HL-60 (cell line): ENCODE results near the gene TGIF1.
"Not testable (repeated sequence)": the region's sequence is repeated elsewhere in the genome, so short reads cannot be mapped to it uniquely, and the experiment has no call there.

Experiments used
- DNase-seq, 2 experiments: peaks; one replicate each; pipeline ENCODE4 v3.0.0-alpha.2; 2010 to 2020; ENCODE audit warnings: low read depth in 1 of 2, low spot score in 1 of 2
- H3K27ac ChIP-seq: fragments of 250-450 bp; sonication (Bioruptor Pico); replicated peaks from 2 replicates; pipeline ENCODE4 v1.5.1; 2020; ENCODE audit warnings: mild to moderate bottlenecking, moderate library complexity
- H3K27me3 ChIP-seq: fragments of 250-450 bp; sonication (Bioruptor Pico); 2 replicates; pipeline ENCODE4 v1.5.1; 2021; ENCODE audit warnings: mild to moderate bottlenecking, moderate library complexity; ENCODE audit not compliant: insufficient read depth, poor library complexity, severe bottlenecking
- H3K4me3 ChIP-seq: replicated peaks from 2 replicates; pipeline ENCODE4 v1.5.1; 2011; ENCODE audit warnings: mild to moderate bottlenecking, control low read depth, low read length; ENCODE audit not compliant: insufficient read depth
- GABPA ChIP-seq: IDR thresholded peaks from 2 replicates; pipeline ENCODE4 v1.6.1; 2012; ENCODE audit warnings: low read depth
- POLR2AphosphoS5 ChIP-seq: IDR thresholded peaks from 2 replicates; pipeline ENCODE4 v1.6.1; 2012; ENCODE audit warnings: low read depth
- SPI1 ChIP-seq: IDR thresholded peaks from 2 replicates; pipeline ENCODE4 v1.6.1; 2012; ENCODE audit warnings: low read depth, mild to moderate bottlenecking, borderline replicate concordance
- TF ChIP-seq, protein P1 (sequence below): IDR thresholded peaks from 2 replicates; pipeline ENCODE4 v1.6.1; 2012; ENCODE audit warnings: low read depth; ENCODE audit not compliant: insufficient replicate concordance
- TF ChIP-seq, protein P2 (sequence below): IDR thresholded peaks from one replicate; pipeline ENCODE4 v1.5.1; 2011; ENCODE audit warnings: low read length, control low read depth, inconsistent platforms; ENCODE audit not compliant: insufficient read depth

The TGIF1 gene

DNA sequence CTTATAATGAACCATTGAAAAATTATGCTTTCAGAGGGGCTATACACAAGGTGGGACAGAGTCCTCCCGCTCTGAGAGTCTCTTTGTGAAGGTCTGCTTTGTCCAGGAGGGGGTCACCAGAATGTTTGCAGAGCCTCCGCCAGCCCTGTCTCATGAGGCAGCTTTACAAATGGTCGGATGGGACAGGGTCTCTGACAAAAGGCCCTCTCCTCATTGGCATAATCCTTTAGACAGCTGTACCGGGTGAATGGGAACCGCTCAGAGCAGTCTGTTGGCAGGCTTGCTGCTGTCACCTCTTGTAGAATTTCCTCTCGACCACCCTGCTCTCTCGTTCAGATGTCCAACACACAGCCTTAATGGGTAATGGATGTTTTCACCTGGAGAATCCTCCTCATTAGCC is 40.2 kb upstream of the TGIF1 start:
- no peak overlapping the region for H3K4me3 ChIP-seq
- no peaks in the 10 kb centered on the region for H3K27me3 ChIP-seq
- no peak overlapping the region for H3K27ac ChIP-seq
- no peak for DNase-seq
- TF ChIP-seq GABPA (no peak), SPI1 (no peak), POLR2AphosphoS5 (no peak)
- TF ChIP-seq, protein P1, sequence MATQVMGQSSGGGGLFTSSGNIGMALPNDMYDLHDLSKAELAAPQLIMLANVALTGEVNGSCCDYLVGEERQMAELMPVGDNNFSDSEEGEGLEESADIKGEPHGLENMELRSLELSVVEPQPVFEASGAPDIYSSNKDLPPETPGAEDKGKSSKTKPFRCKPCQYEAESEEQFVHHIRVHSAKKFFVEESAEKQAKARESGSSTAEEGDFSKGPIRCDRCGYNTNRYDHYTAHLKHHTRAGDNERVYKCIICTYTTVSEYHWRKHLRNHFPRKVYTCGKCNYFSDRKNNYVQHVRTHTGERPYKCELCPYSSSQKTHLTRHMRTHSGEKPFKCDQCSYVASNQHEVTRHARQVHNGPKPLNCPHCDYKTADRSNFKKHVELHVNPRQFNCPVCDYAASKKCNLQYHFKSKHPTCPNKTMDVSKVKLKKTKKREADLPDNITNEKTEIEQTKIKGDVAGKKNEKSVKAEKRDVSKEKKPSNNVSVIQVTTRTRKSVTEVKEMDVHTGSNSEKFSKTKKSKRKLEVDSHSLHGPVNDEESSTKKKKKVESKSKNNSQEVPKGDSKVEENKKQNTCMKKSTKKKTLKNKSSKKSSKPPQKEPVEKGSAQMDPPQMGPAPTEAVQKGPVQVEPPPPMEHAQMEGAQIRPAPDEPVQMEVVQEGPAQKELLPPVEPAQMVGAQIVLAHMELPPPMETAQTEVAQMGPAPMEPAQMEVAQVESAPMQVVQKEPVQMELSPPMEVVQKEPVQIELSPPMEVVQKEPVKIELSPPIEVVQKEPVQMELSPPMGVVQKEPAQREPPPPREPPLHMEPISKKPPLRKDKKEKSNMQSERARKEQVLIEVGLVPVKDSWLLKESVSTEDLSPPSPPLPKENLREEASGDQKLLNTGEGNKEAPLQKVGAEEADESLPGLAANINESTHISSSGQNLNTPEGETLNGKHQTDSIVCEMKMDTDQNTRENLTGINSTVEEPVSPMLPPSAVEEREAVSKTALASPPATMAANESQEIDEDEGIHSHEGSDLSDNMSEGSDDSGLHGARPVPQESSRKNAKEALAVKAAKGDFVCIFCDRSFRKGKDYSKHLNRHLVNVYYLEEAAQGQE, result no peak
- TF ChIP-seq, protein P2, sequence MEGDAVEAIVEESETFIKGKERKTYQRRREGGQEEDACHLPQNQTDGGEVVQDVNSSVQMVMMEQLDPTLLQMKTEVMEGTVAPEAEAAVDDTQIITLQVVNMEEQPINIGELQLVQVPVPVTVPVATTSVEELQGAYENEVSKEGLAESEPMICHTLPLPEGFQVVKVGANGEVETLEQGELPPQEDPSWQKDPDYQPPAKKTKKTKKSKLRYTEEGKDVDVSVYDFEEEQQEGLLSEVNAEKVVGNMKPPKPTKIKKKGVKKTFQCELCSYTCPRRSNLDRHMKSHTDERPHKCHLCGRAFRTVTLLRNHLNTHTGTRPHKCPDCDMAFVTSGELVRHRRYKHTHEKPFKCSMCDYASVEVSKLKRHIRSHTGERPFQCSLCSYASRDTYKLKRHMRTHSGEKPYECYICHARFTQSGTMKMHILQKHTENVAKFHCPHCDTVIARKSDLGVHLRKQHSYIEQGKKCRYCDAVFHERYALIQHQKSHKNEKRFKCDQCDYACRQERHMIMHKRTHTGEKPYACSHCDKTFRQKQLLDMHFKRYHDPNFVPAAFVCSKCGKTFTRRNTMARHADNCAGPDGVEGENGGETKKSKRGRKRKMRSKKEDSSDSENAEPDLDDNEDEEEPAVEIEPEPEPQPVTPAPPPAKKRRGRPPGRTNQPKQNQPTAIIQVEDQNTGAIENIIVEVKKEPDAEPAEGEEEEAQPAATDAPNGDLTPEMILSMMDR, result no peak

DNA sequence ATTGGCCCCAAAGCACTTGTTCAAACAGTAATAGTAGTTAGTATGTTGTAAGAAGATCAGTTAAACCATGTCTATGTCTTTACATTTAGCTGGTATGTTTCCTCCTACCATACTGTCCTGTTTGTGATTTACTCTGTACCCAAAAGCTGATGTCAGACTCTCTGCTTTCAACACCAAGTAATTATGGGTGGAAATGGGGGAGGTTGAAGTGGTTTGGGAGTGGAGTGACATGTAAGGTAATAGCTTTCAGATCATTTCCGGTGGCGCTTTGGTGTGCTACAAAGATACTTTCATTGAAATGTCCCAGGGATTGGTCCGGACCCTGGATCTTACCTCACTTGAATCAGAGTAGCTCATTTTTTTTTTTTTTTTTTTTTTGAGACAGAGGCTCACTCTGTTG is 39.7 kb upstream of the TGIF1 start:
- Histone ChIP-seq H3K27me3 (no peaks in the 10 kb centered on the region), H3K27ac (no peak overlapping the region), H3K4me3 (no peak overlapping the region)
- no peak for TF ChIP-seq POLR2AphosphoS5
- TF ChIP-seq, protein P1, result no peak
- no peak for TF ChIP-seq SPI1
- DNase-seq, result no peak

DNA sequence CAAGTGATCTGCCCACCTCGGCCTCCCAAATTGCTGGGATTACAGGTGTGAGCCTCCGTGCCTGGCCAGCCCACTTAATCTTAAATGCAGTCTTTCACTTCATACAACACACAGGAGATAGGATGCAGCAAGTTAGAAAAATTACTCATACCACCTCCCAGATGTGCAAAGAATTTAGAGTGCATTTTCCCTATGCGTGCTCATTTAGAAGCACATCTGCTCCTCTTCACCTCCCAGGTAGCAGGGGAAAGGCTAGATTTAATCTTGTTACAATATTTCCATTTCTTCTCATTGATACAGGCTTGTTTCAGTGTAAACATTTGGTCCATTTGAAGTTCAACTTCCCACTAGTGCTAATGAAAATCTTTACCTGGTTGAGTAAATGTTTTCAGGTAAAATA is 39.1 kb upstream of the TGIF1 start:
- H3K4me3 ChIP-seq, DNase-seq, H3K27ac ChIP-seq, H3K27me3 ChIP-seq: not testable (repeated sequence)

DNA sequence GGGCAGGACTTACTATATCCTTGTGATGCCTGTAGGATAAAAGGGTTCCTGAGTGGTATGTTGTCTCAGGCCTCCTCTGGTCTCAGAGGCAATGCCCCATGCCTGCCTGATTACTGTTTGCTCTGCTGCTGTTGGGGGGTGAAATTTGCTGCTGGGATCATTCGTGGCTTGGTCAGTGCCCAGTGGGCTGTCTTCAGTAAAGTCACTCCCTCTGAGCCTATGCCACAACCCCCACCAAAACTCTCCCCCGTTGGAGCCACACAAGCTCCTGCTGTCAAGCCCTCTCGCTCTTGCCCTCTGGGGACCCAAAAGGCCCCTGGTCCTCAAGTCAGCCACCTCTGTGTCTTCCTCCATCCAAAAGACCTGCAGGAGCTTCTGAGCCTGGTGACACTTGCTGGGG is 38.6 kb upstream of the TGIF1 start:
- no peak overlapping the region for H3K4me3 ChIP-seq
- TF ChIP-seq, protein P2, result no peak
- TF ChIP-seq SPI1, result no peak
- TF ChIP-seq POLR2AphosphoS5, result no peak
- TF ChIP-seq, protein P1, result no peak
- TF ChIP-seq GABPA, result no peak
- H3K27me3 ChIP-seq, result no peaks in the 10 kb centered on the region
- no peak overlapping the region for H3K27ac ChIP-seq
- DNase-seq, result no peak
